GM12878 (cell line): ENCODE measurements around the gene C1QL1. TPM values are rescaled to one million over a fixed set of nuclear protein-coding genes. Genes with fewer than 3 reads are reported as not detected.

Experiments used
- ATAC-seq: fragments of 200-7000 bp; cut with Tn5 transposase; 3 replicates; pipeline ENCODE4 v1.9.1; 2020; ENCODE audit warnings: mild to moderate bottlenecking, moderate library complexity
- BruUV-seq: library from RNA; stranded (reverse); fragments of 400-500 nt; replicated peaks from 2 replicates; lab custom pipeline; 2021; lab: Mats Ljungman, UMichigan
- CTCF ChIA-PET: fragments of 300-600 bp; sonication (Branson Sonifier 250); formaldehyde crosslinking; extraction: SDS; loops from one replicate; lab custom pipeline; 2021; ENCODE audit warnings: inconsistent platforms; lab: Yijun Ruan, JAX
- POLR2A ChIA-PET: fragments of 350-600 bp; formaldehyde crosslinking; extraction: SDS; loops from one replicate; lab custom pipeline; 2021; ENCODE audit warnings: inconsistent platforms; lab: Charles Lee
- RAD21 ChIA-PET: fragments of 300-600 bp; sonication (Branson Sonifier 250); formaldehyde crosslinking; loops from one replicate; lab custom pipeline; 2023; ENCODE audit warnings: antibody characterized with exemption; ENCODE audit not compliant: unreplicated experiment; lab: Charles Lee
- SMC1A ChIA-PET: fragments of 300-600 bp; sonication (Branson Sonifier 250); formaldehyde crosslinking; loops from one replicate; lab custom pipeline; 2023; ENCODE audit not compliant: unreplicated experiment, uncharacterized antibody; lab: Charles Lee
- DNase-seq: peaks from one replicate; pipeline ENCODE4 v3.0.0-alpha.2; 2011; ENCODE audit warnings: low read depth, low spot score
- FAIRE-seq: peaks from 3 replicates; lab custom pipeline; 2011; peaks lifted over from hg19 to GRCh38; lab: Jason Lieb, UNC
- H2AFZ ChIP-seq: 2 replicates; pipeline ENCODE4 v1.6.0; 2011; ENCODE audit warnings: low read depth, low read length, control low read depth; ENCODE audit not compliant: control insufficient read depth
- H3K27ac ChIP-seq: 2 replicates; pipeline ENCODE4 v1.5.1; 2011; ENCODE audit warnings: control low read depth; ENCODE audit not compliant: control insufficient read depth, insufficient read depth
- H3K27me3 ChIP-seq, 2 experiments: replicated peaks in 1 of 2; 2 replicates each; pipeline versions ENCODE4 v1.6.0 to v1.6.1; 2011; ENCODE audit warnings: low read length in 1 of 2; ENCODE audit not compliant: control insufficient read depth in 2 of 2, insufficient read depth in 2 of 2
- H3K36me3 ChIP-seq, 2 experiments: 2 replicates each; pipeline ENCODE4 v1.5.1; 2011; ENCODE audit warnings: low read length in 1 of 2; ENCODE audit not compliant: control insufficient read depth in 2 of 2, insufficient read depth in 2 of 2
- H3K4me1 ChIP-seq: 2 replicates; pipeline ENCODE4 v1.6.1; 2011; ENCODE audit warnings: mild to moderate bottlenecking, low read length, moderate library complexity, mixed read lengths; ENCODE audit not compliant: control insufficient read depth, insufficient read depth
- H3K4me2 ChIP-seq: 2 replicates; pipeline ENCODE4 v1.6.0; 2011; ENCODE audit warnings: control low read depth; ENCODE audit not compliant: control insufficient read depth, insufficient read depth
- H3K4me3 ChIP-seq: fragments of 200-600 bp; sonication (generic); 2 replicates; pipeline ENCODE4 v1.5.1; 2016
- H3K79me2 ChIP-seq: 2 replicates; pipeline ENCODE4 v1.6.0; 2011; ENCODE audit warnings: low read length; ENCODE audit not compliant: control insufficient read depth, insufficient read depth
- H3K9ac ChIP-seq: 2 replicates; pipeline ENCODE4 v1.8.0; 2011; ENCODE audit warnings: low read length, control low read depth, mixed read lengths; ENCODE audit not compliant: control insufficient read depth, insufficient read depth
- H3K9me3 ChIP-seq: replicated peaks from 3 replicates; pipeline ENCODE4 v1.5.1; 2011; ENCODE audit warnings: mild to moderate bottlenecking, low read length; ENCODE audit not compliant: control insufficient read depth, insufficient read depth
- H4K20me1 ChIP-seq: 2 replicates; pipeline ENCODE4 v1.6.0; 2011; ENCODE audit not compliant: control insufficient read depth, insufficient read depth
- ESRRA ChIP-seq: IDR thresholded peaks from 2 replicates; pipeline ENCODE4 v1.6.1; 2012; ENCODE audit warnings: mild to moderate bottlenecking, low read length, improper control_type of control experiment
- ZBTB4 ChIP-seq: fragments of 450-650 bp; formaldehyde crosslinking; IDR thresholded peaks from 2 replicates; pipeline ENCODE4 v1.4.0; 2022; ENCODE audit warnings: mild to moderate bottlenecking, moderate library complexity
- WGBS: methylation state at CpG from one replicate; pipeline ENCODE4 v1.1.6; 2016; ENCODE audit warnings: low lambda C conversion rate; ENCODE audit not compliant: insufficient replicate concordance, insufficient coverage; ENCODE audit errors: missing lambda C conversion rate; 5-methylcytosine and 5-hydroxymethylcytosine counted together
- in situ Hi-C: fragments of 300-500 bp; cut with MboI; formaldehyde crosslinking; loops from 9 replicates; pipeline ENCODE4 v1.14.3; 2018; ENCODE audit warnings: mixed read lengths
- intact Hi-C: fragments of 100-400 bp; cut with micrococcal nuclease; formaldehyde crosslinking; loops from one replicate; pipeline ENCODE4 v1.14.2; 2022; ENCODE audit not compliant: unreplicated experiment
- polyA plus RNA-seq, 11 experiments: library from polyadenylated mRNA; depleted of rRNA in 4 of 11; unstranded in 6 of 11; stranded (reverse) in 5 of 11; fragments of >200 nt; fragmentation: Nextera tagmentation in 4 of 11; fragmentation: Illumina TruSeq in 1 of 11; extraction: Ambion mirVana in 4 of 11; extraction: Trizol in 1 of 11; gene quantifications; 1 replicate in 1 of 11; 2 replicates in 10 of 11; pipeline versions ENCODE4 v1.2.1 to v1.2.3, GENCODE V29; 2011 to 2016; ENCODE audit warnings: inconsistent platforms in 2 of 11, missing spikeins in 2 of 11, low read depth in 1 of 11
- total RNA-seq, 4 experiments: library from RNA; depleted of rRNA in 3 of 4; stranded (reverse); fragments of >200 nt in 3 of 4; fragmentation: Illumina TruSeq in 1 of 4; extraction: Trizol in 1 of 4; gene quantifications; 2 replicates each; pipeline versions ENCODE4 v1.2.1 to v1.2.3, GENCODE V29; 2013 to 2021

The C1QL1 gene
- total and polyA plus RNA-seq, 10 of the 15 experiments (the other 5 are each of a cell fraction or from before 2014, with no cell fraction given) = not detected

- ATAC-seq = no peak
- WGBS = 94% methylated on average over 10 of the region's 10 CpGs
Observed at GRCh38 chr17:44934745-44935105, 33.4 kb downstream of the C1QL1 start.

More at GRCh38 chr17:44934745-44935105, 33.4 kb downstream of the C1QL1 start:
- Histone ChIP-seq H4K20me1 (no peaks in the 10 kb centered on the region), H3K27ac (no peak overlapping the region), H3K9ac (no peak overlapping the region), H3K4me3 (no peak overlapping the region), H3K4me2 (no peak overlapping the region), H3K9me3 (no peaks in the 10 kb centered on the region; the same call in 1 of the 3 replicates), H2AFZ (no peak overlapping the region), H3K4me1 (no peaks in the 10 kb centered on the region), H3K27me3 (no peaks in the 10 kb centered on the region), H3K36me3 (peaks cover 21 to 45% of the 10 kb centered on the region in 2 experiments), H3K79me2 (peaks cover 7% of the 10 kb centered on the region)
- in situ Hi-C loops (no loop called here), intact Hi-C loops (no loop called here)
- ChIA-PET CTCF (no interaction called here), RAD21 (no interaction called here), SMC1A (no interaction called here), POLR2A (no interaction called here)
- FAIRE-seq (no peak), DNase-seq (no peak)
- TF ChIP-seq ESRRA (no peak), ZBTB4 (CRISPR knock-in tag) (no peak)
- BruUV-seq = no TSS peak
